Natural killer cell treated with Interleukin-12 subunit alpha and Interleukin-12 subunit beta and Interleukin-15 and Interleukin-18, amount 100 ng/mL, for 72 hours (primary cell): ENCODE measurements around the gene LRMDA. TPM values are rescaled to one million over a fixed set of nuclear protein-coding genes. Genes with fewer than 3 reads are reported as not detected.
"Not testable (repeated sequence)": the region's sequence is repeated elsewhere in the genome, so short reads cannot be mapped to it uniquely, and the experiment has no call there.

Source experiments
- ATAC-seq, 2 donors: fragments of 150-1000 bp; cut with Tn5 transposase in 1 of 2; sonication (Bioruptor Pico), chemical (Tn5 transposase) in 1 of 2; 2 replicates each; pipeline ENCODE4 v1.10.0; 2021
- DNase-seq: peaks from one replicate; pipeline ENCODE4 v3.0.0; 2022; ENCODE audit warnings: low spot score
- H3K27ac Mint-ChIP-seq, 2 donors: 1 replicate in 1 of 2; 2 replicates in 1 of 2; pipeline ENCODE4 v1.8.0; 2022; ENCODE audit warnings: mixed read lengths in 2 of 2, mild to moderate bottlenecking in 1 of 2, moderate library complexity in 1 of 2
- H3K27me3 Mint-ChIP-seq, 2 donors: 1 replicate in 1 of 2; 2 replicates in 1 of 2; pipeline ENCODE4 v1.8.0; 2022; ENCODE audit warnings: mixed read lengths in 2 of 2
- H3K36me3 Mint-ChIP-seq: one replicate; pipeline ENCODE4 v1.8.0; 2022; ENCODE audit warnings: mixed read lengths
- H3K4me1 Mint-ChIP-seq, 2 donors: 1 replicate in 1 of 2; 2 replicates in 1 of 2; pipeline ENCODE4 v1.8.0; 2022; ENCODE audit warnings: low read depth in 2 of 2, mixed read lengths in 2 of 2, mild to moderate bottlenecking in 1 of 2
- H3K4me3 Mint-ChIP-seq: one replicate; pipeline ENCODE4 v1.8.0; 2022; ENCODE audit warnings: mixed read lengths
- H3K9me3 Mint-ChIP-seq: 2 replicates; pipeline ENCODE4 v1.8.0; 2022; ENCODE audit warnings: mixed read lengths
- total RNA-seq, 2 donors: library from RNA; stranded (reverse); gene quantifications; one replicate each; pipeline ENCODE4 v1.2.3, GENCODE V29; 2022

LRMDA gene
- total RNA-seq, 2 donors from 2014 or later, result 0.92 to 1.8 TPM

DNA sequence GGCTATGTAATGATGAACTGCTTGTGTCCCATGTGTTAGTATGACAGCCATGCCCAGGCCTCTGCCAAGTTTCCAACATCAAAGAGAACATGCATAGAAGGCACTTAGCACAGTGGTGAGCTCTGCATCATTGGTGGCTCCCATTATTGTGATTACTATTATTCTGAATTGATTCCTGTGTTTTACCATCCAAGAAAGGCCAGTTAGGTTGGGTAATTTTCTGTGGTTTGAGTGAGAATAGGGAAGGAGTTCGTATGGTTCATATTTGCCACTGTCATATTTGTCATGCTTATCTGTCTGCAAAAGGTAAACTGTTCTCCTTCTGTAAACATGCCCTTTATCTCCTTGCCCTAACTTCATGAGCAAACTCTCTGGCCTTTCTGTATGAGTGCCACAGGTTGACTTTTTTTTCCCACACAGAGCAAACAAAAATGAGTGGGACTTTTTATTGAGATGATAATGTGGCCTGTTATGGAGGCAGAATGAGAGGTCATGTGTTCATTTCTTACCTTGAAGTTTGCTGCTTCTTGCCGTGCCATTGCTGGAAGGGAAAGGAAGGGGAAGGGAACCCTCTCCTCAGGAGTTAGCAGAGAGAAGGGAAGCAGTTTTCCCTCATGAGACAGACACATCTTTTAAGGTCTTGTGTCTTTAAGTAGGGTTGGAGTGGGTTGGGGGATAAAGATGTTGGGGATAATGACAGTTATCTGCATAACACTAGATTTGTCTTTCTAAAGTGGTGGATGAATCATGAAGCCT, 301.9 kb downstream of the LRMDA start:
- H3K36me3 Mint-ChIP-seq, result no peaks in the 10 kb centered on the region
- no peaks in the 10 kb centered on the region for H3K4me1 Mint-ChIP-seq
- ATAC-seq, result no peak
- no peak overlapping the region for H3K27ac Mint-ChIP-seq
- H3K9me3 Mint-ChIP-seq, result no peaks in the 10 kb centered on the region
- H3K27me3 Mint-ChIP-seq, result peaks cover 7 to 8% of the 10 kb centered on the region in 2 donors
- no peak for DNase-seq
- no peak overlapping the region for H3K4me3 Mint-ChIP-seq

- ATAC-seq (no peak), DNase-seq (no peak)
- Mint-ChIP-seq H3K36me3 (no peaks in the 10 kb centered on the region), H3K27ac (no peak overlapping the region), H3K4me1 (no peaks in the 10 kb centered on the region), H3K4me3 (no peak overlapping the region), H3K9me3 (no peaks in the 10 kb centered on the region), H3K27me3 (peaks cover 6 to 8% of the 10 kb centered on the region in 2 donors)
Observed at GRCh38 chr10:75736151-75736640, 304.8 kb downstream of the LRMDA start.

GRCh38 chr10:75736889-75737579, 305.6 kb downstream of the LRMDA start:
- no peaks in the 10 kb centered on the region for H3K9me3 Mint-ChIP-seq

GRCh38 chr10:75737580-75737949, 306.1 kb downstream of the LRMDA start:
- DNase-seq (no peak), ATAC-seq (no peak)
- Mint-ChIP-seq H3K9me3 (no peaks in the 10 kb centered on the region), H3K4me1 (no peaks in the 10 kb centered on the region), H3K27ac (no peak overlapping the region), H3K36me3 (no peaks in the 10 kb centered on the region), H3K4me3 (no peak overlapping the region), H3K27me3 (peaks cover 6 to 10% of the 10 kb centered on the region in 2 donors)

More at GRCh38 chr10:75736889-75737579, 305.6 kb downstream of the LRMDA start:
- no peaks in the 10 kb centered on the region for H3K36me3 Mint-ChIP-seq
- DNase-seq (no peak), ATAC-seq (no peak)
- no peaks in the 10 kb centered on the region for H3K4me1 Mint-ChIP-seq
- H3K4me3 Mint-ChIP-seq, result no peak overlapping the region
- peaks cover 6 to 8% of the 10 kb centered on the region in 2 donors for H3K27me3 Mint-ChIP-seq
- H3K27ac Mint-ChIP-seq, result no peak overlapping the region

DNA sequence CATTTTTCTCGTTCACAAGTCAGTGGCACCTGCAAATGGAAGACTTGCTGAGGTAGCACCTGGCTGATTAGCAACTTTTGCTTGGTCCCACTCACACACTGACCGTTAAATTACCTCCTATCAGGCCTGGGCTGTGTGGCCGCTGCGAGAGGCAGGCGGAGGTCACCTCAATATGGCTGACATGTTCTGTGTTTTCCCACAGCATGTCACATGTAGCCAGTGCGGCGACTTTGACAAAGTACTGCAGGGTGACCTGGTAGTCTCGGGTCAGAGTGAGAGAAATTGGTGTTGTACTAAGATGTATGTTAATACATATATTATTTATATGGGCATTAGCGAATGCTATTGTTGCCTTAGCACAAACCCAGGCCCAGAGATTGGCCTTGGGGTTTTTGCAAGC, 307.5 kb downstream of the LRMDA start:
- Mint-ChIP-seq H3K27ac (no peak overlapping the region), H3K27me3 (peaks cover 9 to 17% of the 10 kb centered on the region in 2 donors), H3K4me3 (no peak overlapping the region), H3K9me3 (no peaks in the 10 kb centered on the region), H3K36me3 (no peaks in the 10 kb centered on the region), H3K4me1 (no peaks in the 10 kb centered on the region)
- ATAC-seq (no peak), DNase-seq (no peak)

DNA sequence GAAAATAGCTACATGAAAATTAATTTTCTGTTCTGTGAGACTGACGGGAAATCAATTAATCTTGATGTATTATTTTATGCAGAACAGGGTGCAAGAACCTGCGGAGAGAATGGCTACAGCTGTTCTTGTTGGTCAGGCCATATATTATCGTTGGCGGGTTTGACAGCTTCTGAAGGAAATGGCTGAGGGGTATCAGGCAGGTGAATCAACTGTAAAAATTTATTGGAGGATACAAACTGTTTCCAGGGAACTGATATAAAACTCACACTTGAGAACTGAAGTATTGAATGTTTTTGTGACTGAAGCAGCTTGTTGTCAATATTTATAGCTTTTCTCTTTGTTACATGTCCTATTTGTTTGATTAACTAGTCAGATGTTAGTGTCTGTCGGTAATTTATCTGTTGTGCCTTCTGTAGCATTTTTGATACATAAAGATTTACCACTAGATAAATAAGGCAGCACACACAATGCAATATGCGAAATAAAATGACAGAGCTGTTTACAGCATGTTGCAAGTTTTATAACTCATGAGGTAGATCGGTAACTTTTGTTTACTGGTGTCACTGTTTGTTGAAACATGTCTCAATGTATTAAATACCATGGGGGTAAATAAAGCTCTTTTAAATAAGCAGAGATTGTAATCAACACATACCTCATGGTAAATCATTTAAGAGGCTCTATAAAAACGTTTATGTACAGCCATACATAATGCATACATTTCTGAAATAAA, 308.2 kb downstream of the LRMDA start:
- Mint-ChIP-seq H3K9me3 (no peaks in the 10 kb centered on the region), H3K4me3 (no peak overlapping the region), H3K27ac (no peak overlapping the region), H3K4me1 (no peaks in the 10 kb centered on the region), H3K27me3 (peaks cover 9 to 17% of the 10 kb centered on the region in 2 donors), H3K36me3 (no peaks in the 10 kb centered on the region)
- DNase-seq (no peak), ATAC-seq (no peak)

- no peak overlapping the region for H3K4me3 Mint-ChIP-seq
- H3K27me3 Mint-ChIP-seq, result peaks cover 5 to 17% of the 10 kb centered on the region in 2 donors
- H3K36me3 Mint-ChIP-seq, result no peaks in the 10 kb centered on the region
Observed at GRCh38 chr10:75740541-75740940, 309.1 kb downstream of the LRMDA start.

DNA sequence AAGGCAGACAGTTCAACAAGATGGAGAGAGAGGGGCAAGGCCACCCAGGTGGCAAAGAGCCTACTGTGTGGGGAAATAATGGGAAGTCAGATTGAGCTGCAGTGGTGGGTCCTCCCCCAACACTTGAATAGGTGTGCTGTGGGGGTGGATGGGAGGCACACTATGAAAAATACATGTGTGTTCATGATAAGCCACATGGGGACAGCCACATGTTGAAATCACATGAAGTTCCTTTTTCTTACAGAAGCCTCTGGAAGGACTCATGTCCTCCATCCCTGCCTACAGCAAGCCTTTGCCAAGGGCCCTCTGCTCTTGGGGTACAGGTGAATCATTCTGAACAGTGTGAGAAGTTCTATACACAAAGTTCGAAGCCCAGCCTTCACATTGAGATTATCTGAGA, 310.9 kb downstream of the LRMDA start:
- no peaks in the 10 kb centered on the region for H3K9me3 Mint-ChIP-seq
- ATAC-seq (no peak), DNase-seq (no peak)
- H3K36me3 Mint-ChIP-seq, result no peaks in the 10 kb centered on the region
- peaks cover 11 to 28% of the 10 kb centered on the region in 2 donors for H3K27me3 Mint-ChIP-seq
- no peak overlapping the region for H3K4me3 Mint-ChIP-seq
- no peak overlapping the region for H3K27ac Mint-ChIP-seq
- H3K4me1 Mint-ChIP-seq, result no peaks in the 10 kb centered on the region

More at GRCh38 chr10:75740541-75740940, 309.1 kb downstream of the LRMDA start:
- DNase-seq (no peak), ATAC-seq (no peak)
- Mint-ChIP-seq H3K4me1 (no peaks in the 10 kb centered on the region), H3K9me3 (no peaks in the 10 kb centered on the region), H3K27ac (no peak overlapping the region)

- H3K27me3 Mint-ChIP-seq, result peaks cover 11 to 23% of the 10 kb centered on the region in 2 donors
- H3K4me1 Mint-ChIP-seq, result no peaks in the 10 kb centered on the region
- DNase-seq (no peak), ATAC-seq (no peak)
- H3K4me3 Mint-ChIP-seq, result no peak overlapping the region
- no peak overlapping the region for H3K27ac Mint-ChIP-seq
- H3K9me3 Mint-ChIP-seq, result no peaks in the 10 kb centered on the region
- no peaks in the 10 kb centered on the region for H3K36me3 Mint-ChIP-seq
Observed at GRCh38 chr10:75743291-75743778, 311.9 kb downstream of the LRMDA start.

- Mint-ChIP-seq H3K9me3 (no peaks in the 10 kb centered on the region), H3K4me3 (no peak overlapping the region), H3K36me3 (no peaks in the 10 kb centered on the region), H3K27me3 (peaks cover 11 to 23% of the 10 kb centered on the region in 2 donors), H3K4me1 (no peaks in the 10 kb centered on the region), H3K27ac (no peak overlapping the region)
- ATAC-seq (no peak), DNase-seq (no peak)
Observed at GRCh38 chr10:75744261-75744660, 312.8 kb downstream of the LRMDA start.

- Mint-ChIP-seq H3K36me3 (no peaks in the 10 kb centered on the region), H3K9me3 (no peaks in the 10 kb centered on the region), H3K27ac (no peak overlapping the region), H3K27me3 (peaks cover 9 to 23% of the 10 kb centered on the region in 2 donors), H3K4me3 (no peak overlapping the region), H3K4me1 (no peaks in the 10 kb centered on the region)
- ATAC-seq, result no peak
- no peak for DNase-seq
Observed at GRCh38 chr10:75746356-75746755, 314.9 kb downstream of the LRMDA start.

GRCh38 chr10:75750093-75750875, 318.9 kb downstream of the LRMDA start:
- DNase-seq, ATAC-seq, H3K9me3 Mint-ChIP-seq, H3K27ac Mint-ChIP-seq, H3K36me3 Mint-ChIP-seq, H3K4me1 Mint-ChIP-seq, H3K4me3 Mint-ChIP-seq: not testable (repeated sequence)
- peaks cover 17 to 35% of the 10 kb centered on the region in 2 donors for H3K27me3 Mint-ChIP-seq

DNA sequence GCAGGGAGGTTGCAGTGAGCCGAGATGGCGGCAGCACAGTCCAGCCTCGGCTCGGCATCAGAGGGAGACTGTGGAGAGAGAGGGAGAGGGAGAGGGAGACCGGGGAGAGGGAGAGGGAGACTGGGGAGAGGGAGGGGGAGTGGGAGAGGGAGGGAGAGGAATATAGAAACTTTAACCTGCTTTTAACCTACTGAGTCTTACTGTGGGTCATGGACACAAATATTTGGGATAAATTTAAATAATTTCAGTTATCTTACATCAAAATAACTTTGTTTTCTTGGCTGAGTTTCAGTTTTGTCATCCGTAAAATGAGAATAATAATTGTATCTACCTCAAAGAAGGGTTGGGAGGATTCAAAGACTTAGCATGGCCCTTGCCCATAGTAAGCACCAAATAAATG, 319.8 kb downstream of the LRMDA start:
- Mint-ChIP-seq H3K27ac (no peak overlapping the region), H3K4me3 (no peak overlapping the region), H3K9me3 (no peaks in the 10 kb centered on the region), H3K27me3 (peaks cover 17 to 38% of the 10 kb centered on the region in 2 donors), H3K36me3 (no peaks in the 10 kb centered on the region), H3K4me1 (no peaks in the 10 kb centered on the region)
- no peak for DNase-seq
- no peak for ATAC-seq
